Measurements from ENCODE around the gene CASP6. TPM values are rescaled to one million over a fixed set of nuclear protein-coding genes. Genes with fewer than 3 reads are reported as not detected.

CASP6 gene
- total and polyA plus RNA-seq, 2 donors (not counting 1 experiment from before 2014, with no cell fraction given) = 7.7 to 11.6 TPM

- H3K27ac ChIP-seq (ENCODE audit: low read length in 2 of 2) = no peak overlapping the region
- H3K4me1 ChIP-seq (ENCODE audit: control insufficient read depth in 2 of 2, insufficient read depth in 2 of 2, low read length in 2 of 2) = no peaks in the 10 kb centered on the region
- no peak overlapping the region for H3K4me2 ChIP-seq (replicated peaks; ENCODE audit: low read depth, low read length, poor library complexity, severe bottlenecking)
- no peak overlapping the region for H2AFZ ChIP-seq (ENCODE audit: insufficient read depth, low read depth, low read length, poor library complexity, severe bottlenecking)
- H3K36me3 ChIP-seq (replicated peaks in 1 of 2; ENCODE audit: control extremely low read depth in 1 of 2, control insufficient read depth in 1 of 2, extremely low read depth in 1 of 2, insufficient read depth in 2 of 2, low read length in 1 of 2) = peaks cover 2 to 51% of the 10 kb centered on the region in 2 experiments
- Mint-ChIP-seq H3K4me1 (peaks cover 12% of the 10 kb centered on the region), H3K4me3 (no peak overlapping the region), H3K27ac (no peak overlapping the region), H3K9me3 (ENCODE audit: insufficient read depth) (no peaks in the 10 kb centered on the region), H3K27me3 (no peaks in the 10 kb centered on the region)
- ATAC-seq (ENCODE audit: low read depth) (no peak), DNase-seq (no peak)
- TF ChIP-seq CTCF (IDR thresholded peaks at IDR 0.05) (no peak), EZH2 (IDR thresholded peaks at IDR 0.05; ENCODE audit: borderline replicate concordance, insufficient read depth, low read depth, low read length, poor library complexity, severe bottlenecking) (no peak)
- no peaks in the 10 kb centered on the region for H3K27me3 ChIP-seq (replicated peaks in 1 of 4; ENCODE audit: control extremely low read depth in 1 of 4, control insufficient read depth in 3 of 4, insufficient read depth in 4 of 4, low read length in 3 of 4)
- intact Hi-C loops (cut with micrococcal nuclease) = no loop called here
- CTCF ChIA-PET = interaction anchor here (0.7 to 1.1 kb wide), 2 partner anchors 16 to 23 kb away, joined by 4 to 5 read pairs; no protein-coding TSS in a partner anchor
- no peak overlapping the region for H3K9ac ChIP-seq (ENCODE audit: low read length)
- POLR2A ChIA-PET = no interaction called here
- no peaks in the 10 kb centered on the region for H3K9me3 ChIP-seq (ENCODE audit: control extremely low read depth in 1 of 3, control insufficient read depth in 2 of 3, insufficient read depth in 1 of 3, low read length in 2 of 3)
- no peak overlapping the region for H3K4me3 ChIP-seq (ENCODE audit: control extremely low read depth in 1 of 5, extremely low read depth in 1 of 5, insufficient read depth in 1 of 5, low read depth in 2 of 5, low read length in 4 of 5)
- H3K79me2 ChIP-seq (ENCODE audit: control insufficient read depth, insufficient read depth, low read length) = no peaks in the 10 kb centered on the region
- no peaks in the 10 kb centered on the region for H4K20me1 ChIP-seq (ENCODE audit: control insufficient read depth, insufficient read depth, low read length, poor library complexity, severe bottlenecking)
Measured at GRCh38 chr4:109684727-109685126, 18.5 kb downstream of the CASP6 start.

GRCh38 chr4:109683621-109684253 is 19.5 kb downstream of the CASP6 start:
- ATAC-seq (ENCODE audit: low read depth) = peak; percentile 45
- peak overlapping the region in 1 of 2 donors; percentile 42 for H3K27ac ChIP-seq (ENCODE audit: low read length in 2 of 2)
- Mint-ChIP-seq H3K4me3 (no peak overlapping the region), H3K27ac (peak overlapping the region; percentile 42), H3K27me3 (no peaks in the 10 kb centered on the region), H3K4me1 (peaks cover 12% of the 10 kb centered on the region), H3K9me3 (ENCODE audit: insufficient read depth) (no peaks in the 10 kb centered on the region)
- CTCF ChIA-PET = no interaction called here
- no peak for TF ChIP-seq CTCF (IDR thresholded peaks at IDR 0.05)
- no peak for TF ChIP-seq EZH2 (IDR thresholded peaks at IDR 0.05; ENCODE audit: borderline replicate concordance, insufficient read depth, low read depth, low read length, poor library complexity, severe bottlenecking)
- H3K27me3 ChIP-seq (replicated peaks in 1 of 4; ENCODE audit: control extremely low read depth in 1 of 4, control insufficient read depth in 3 of 4, insufficient read depth in 4 of 4, low read length in 3 of 4) = no peaks in the 10 kb centered on the region
- H3K9me3 ChIP-seq (ENCODE audit: control extremely low read depth in 1 of 3, control insufficient read depth in 2 of 3, insufficient read depth in 1 of 3, low read length in 2 of 3) = peaks cover 0 to 7% (median 0%) of the 10 kb centered on the region in 3 donors
- no peaks in the 10 kb centered on the region for H3K4me1 ChIP-seq (ENCODE audit: control insufficient read depth in 2 of 2, insufficient read depth in 2 of 2, low read length in 2 of 2)
- WGBS (ENCODE audit: insufficient coverage) = 70% methylated on average over 2 of the region's 6 CpGs
- H3K9ac ChIP-seq (ENCODE audit: low read length) = no peak overlapping the region
- H3K4me3 ChIP-seq (ENCODE audit: control extremely low read depth in 1 of 5, extremely low read depth in 1 of 5, insufficient read depth in 1 of 5, low read depth in 2 of 5, low read length in 4 of 5) = no peak overlapping the region
- H3K79me2 ChIP-seq (ENCODE audit: control insufficient read depth, insufficient read depth, low read length) = no peaks in the 10 kb centered on the region
- POLR2A ChIA-PET = interaction anchor here (0.7 kb wide), 1 partner anchor 15 kb away, joined by 4 read pairs; no protein-coding TSS in a partner anchor
- intact Hi-C loops (cut with micrococcal nuclease) = no loop called here
- no peaks in the 10 kb centered on the region for H4K20me1 ChIP-seq (ENCODE audit: control insufficient read depth, insufficient read depth, low read length, poor library complexity, severe bottlenecking)
- no peak overlapping the region for H3K4me2 ChIP-seq (replicated peaks; ENCODE audit: low read depth, low read length, poor library complexity, severe bottlenecking)
- no peak for DNase-seq
- peaks cover 2 to 44% of the 10 kb centered on the region in 2 experiments for H3K36me3 ChIP-seq (replicated peaks in 1 of 2; ENCODE audit: control extremely low read depth in 1 of 2, control insufficient read depth in 1 of 2, extremely low read depth in 1 of 2, insufficient read depth in 2 of 2, low read length in 1 of 2)
- H2AFZ ChIP-seq (ENCODE audit: insufficient read depth, low read depth, low read length, poor library complexity, severe bottlenecking) = no peak overlapping the region
